SHP77 (cell line): ENCODE results near the gene THAP2.
"Not testable (repeated sequence)": the region's sequence is repeated elsewhere in the genome, so short reads cannot be mapped to it uniquely, and the experiment has no call there.

Experiments
- DNase-seq, 2 experiments: peaks; one replicate each; lab custom pipeline; 2025; lab: John Stamatoyannopoulos, UW

THAP2 gene

GRCh38 chr12:71662849-71663560 lies 1.1 kb upstream of the THAP2 start:
- DNase-seq = peak in 1 of 2 experiments; percentile 52

DNA sequence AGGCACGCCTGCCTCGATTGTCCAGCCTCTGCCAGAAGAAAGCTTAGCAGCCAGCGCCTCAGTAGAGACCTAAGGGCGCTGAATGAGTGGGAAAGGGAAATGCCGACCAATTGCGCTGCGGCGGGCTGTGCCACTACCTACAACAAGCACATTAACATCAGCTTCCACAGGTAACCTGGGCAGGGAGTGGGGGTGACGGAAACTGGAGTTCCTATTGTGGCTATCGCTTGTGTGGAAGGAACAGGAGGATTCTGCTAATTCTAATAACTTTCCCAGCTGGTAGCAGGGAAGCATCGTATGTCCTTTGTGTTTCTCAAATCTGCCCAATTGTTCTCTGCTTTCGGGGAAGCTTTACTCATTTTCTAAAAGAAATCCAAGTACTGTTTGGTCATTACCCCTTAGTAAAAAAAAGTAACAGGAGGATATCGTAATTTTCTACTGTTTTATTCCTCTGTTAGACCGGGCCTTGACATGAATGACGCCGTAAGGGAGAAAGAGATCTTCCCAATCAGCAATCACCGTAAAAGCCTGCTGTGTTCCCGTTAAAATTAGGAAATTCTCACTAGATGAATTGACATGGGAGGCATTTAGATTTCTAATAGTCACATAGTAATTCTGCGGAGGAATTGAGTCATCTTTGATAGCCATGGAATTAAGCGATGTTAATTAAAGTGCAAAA lies 449 bp downstream of the THAP2 start:
- peak in 1 of 2 experiments; percentile 69 for DNase-seq

DNA sequence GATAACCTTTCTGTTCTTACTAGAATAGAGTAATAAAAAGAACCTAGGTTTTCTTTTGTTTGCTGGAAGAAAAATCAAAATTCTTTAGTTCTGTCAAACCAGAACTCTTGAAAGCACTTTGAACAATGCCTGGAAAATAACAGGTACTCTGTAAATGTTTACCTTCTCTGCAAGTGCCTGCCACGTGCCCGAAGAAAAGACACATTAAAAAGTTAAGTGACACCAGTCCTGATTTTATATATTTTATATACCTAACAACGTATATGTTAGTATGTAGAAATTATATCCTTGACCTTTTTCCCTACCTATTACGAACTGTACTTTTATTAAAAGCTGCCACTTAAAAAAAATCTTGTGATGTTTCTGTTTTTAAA lies 976 bp downstream of the THAP2 start:
- no peak for DNase-seq

GRCh38 chr12:71666259-71666658 lies 2.2 kb downstream of the THAP2 start:
- no peak for DNase-seq

- no peak for DNase-seq
Measured at GRCh38 chr12:71671311-71671710, 7.2 kb downstream of the THAP2 start.

- DNase-seq = no peak
Measured at GRCh38 chr12:71671816-71672215, 7.7 kb downstream of the THAP2 start.

GRCh38 chr12:71682466-71682865 lies 18.4 kb downstream of the THAP2 start:
- no peak for DNase-seq

DNA sequence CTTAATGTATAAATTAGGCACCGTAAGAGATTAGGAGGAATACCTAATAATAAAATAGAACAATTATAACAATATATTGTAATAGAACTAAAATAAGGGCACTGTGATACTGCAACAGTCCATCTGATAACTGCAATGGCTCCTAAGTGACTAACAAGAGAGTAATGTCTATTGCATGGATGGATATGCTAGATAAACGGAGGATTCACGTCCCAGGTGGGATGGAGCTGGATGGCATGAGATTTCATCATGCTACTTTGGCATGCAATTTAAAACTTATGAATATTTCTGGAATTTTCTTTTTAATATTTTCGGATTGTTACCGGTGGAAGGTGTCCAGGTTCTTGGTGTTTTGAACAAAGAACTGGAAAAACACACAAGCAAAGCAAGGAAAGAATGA lies 19.5 kb downstream of the THAP2 start:
- no peak for DNase-seq

GRCh38 chr12:71684081-71684480 lies 20.0 kb downstream of the THAP2 start:
- no peak for DNase-seq

DNA sequence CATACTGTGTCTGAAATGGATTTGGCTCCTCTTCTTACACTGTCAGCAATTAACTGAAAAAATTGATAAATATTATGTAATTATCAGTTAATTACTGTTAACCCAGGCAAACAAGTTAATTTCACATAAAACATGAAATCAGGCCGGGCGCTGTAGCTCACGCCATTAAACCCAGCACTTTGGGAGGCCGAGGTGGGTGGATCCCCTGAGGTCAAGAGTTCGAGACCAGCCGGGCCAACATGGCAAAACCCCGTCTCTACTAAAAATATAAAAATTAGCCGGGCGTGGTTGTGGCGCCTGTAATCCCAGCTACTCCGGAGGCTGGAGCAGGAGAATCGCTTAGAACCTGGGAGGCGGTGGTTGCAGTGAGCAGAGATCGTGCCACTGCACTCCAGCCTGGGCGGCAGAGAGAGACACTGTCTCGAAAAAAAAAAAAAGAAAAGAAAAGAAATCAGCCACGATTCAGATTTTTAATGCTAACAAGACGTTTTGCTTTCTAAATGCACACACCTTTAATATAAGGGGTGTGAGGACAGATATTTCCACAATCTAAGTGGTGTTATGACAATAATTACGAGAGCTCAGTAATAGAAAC lies 21.3 kb downstream of the THAP2 start:
- DNase-seq = no peak

DNA sequence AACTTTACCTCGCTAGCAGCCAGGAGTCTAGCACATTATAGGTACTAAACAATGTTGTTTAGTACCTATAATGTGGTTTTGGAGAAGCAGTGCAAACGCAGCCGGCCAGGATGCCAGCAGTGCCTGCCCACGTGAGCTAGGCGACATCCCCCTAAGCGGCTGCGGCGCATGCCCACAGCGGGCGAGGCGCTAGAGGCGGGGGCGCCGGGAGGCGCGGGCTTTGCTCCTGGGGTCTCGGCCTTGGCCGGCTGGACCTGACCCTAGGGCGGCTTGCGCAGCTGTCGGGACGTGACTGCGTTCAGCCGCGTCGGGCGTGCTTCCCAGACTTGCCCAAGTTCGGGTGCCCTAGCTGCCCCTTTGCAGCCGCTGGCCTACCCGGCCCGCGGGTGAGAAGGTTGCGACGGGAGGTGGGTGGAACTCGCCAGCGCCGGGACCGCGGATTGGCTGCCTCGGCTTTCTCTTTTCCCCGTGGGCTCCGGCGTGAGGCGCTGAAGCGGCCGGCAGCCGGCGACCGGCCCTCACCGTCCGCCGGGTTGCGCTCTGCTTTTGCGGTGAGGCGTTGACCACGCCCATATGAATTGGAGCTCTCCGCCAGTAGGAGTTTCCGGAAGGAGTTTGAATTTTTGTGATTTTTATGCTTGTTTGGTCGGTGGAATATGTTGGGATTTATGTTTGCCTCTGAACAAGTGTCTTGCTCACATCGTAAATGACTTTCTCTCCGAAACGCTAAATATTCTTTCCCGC lies 22.0 kb downstream of the THAP2 start, which contains the start of gene TMEM19:
TSS of gene TMEM19 (plus strand) at position 169 of the 744 bp plus-strand sequence. CDS start 599 bp downstream, outside the sequence.
- DNase-seq = peak; percentile 82 to 90

- DNase-seq = no peak
Measured at GRCh38 chr12:71686658-71687025, 22.5 kb downstream of the THAP2 start.

- DNase-seq = not testable (repeated sequence)
Measured at GRCh38 chr12:71687172-71687571, 23.1 kb downstream of the THAP2 start.

DNA sequence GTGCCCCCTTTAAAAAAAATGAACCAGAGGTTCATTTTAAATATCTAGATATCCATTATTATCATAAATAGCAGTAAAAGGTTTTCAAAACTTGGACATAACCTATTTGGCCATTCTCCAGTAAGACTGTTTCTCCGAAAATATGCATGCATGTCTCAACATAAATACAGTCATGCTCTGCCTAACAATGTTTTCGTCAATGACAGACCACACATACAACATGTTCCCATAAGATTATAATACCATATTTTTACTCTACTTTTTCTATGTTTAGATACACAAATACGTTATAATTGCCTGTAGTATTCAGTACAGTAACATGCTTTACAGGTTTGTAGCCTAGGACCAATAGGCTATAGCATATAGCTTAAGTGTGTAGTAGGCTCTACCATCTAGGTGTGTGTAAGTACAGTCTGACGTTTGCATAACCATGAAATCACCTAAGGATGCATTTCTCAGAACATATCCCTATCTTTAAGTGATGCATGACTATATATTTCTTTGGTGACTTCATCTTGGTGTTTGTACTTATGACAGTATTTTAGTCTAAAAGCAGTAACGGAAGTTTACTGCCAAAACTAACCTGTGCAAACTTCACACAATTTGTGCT lies 25.0 kb downstream of the THAP2 start:
- DNase-seq = no peak

DNA sequence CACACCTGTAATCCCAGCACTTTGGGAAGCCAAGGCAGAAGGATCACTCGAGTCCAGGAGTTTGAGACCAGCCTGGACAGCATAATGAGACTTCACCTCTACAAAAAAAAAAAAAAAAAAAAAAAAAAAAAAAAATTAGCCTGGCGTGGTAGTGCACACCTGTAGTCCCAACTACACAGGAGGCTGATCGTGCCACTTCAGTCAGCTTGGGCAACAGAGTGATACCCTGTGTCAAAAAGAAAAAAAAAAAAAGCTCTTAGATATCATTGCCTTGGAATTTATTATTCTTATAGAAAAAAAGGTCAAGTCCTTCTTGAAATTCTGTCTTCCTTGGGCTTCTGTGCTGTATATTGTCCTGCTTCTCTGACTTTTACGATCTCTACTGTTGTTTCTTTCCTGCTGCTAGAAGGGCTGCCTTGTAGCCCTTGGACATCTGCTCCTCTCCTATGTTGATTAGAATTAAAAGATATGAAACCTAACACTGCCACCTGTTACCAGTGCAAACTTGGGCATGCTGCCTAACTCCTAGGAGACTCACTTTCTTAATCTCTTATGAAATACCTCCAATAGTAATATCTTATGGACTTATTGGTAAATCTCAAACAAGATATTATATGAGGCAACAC lies 27.5 kb downstream of the THAP2 start:
- no peak for DNase-seq

GRCh38 chr12:71693126-71693525 lies 29.0 kb downstream of the THAP2 start:
- DNase-seq = no peak

GRCh38 chr12:71693651-71694050 lies 29.6 kb downstream of the THAP2 start:
- DNase-seq = not testable (repeated sequence)

DNA sequence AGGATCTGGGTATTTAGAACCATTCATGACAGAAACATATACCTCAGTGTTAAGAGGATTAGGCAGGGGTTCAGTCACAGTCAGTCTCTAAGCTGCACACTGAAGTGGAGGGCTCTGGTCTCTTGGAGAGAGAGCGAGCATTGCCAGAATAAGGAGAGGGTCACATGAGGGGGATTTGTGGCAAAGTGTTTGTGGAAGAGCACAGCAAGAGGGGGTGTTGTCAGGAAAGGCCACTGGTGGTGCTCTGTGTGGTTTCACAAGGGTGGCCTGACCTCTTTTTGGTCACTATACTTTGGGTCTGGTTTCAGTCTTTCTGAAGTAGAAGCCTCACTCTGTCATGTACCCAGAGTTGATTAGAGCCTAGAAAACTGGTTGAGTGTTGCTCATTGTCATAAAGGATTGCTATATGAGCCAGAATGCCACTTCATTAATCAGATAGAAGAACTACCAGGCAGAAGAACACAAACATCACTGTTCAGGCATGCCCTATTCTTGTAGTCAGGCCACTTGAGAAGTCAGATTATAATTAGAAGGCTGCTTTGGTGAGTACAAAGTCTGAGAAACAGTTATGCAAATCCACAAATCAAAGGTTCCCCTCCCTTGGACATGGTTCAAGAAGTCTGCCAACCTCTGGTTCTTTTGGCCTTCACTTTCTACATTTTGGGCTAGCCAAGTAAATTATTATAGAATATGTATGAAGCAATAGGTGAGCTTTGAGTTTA lies 30.2 kb downstream of the THAP2 start:
- DNase-seq = no peak

- no peak for DNase-seq
Measured at GRCh38 chr12:71695782-71696181, 31.7 kb downstream of the THAP2 start.

DNA sequence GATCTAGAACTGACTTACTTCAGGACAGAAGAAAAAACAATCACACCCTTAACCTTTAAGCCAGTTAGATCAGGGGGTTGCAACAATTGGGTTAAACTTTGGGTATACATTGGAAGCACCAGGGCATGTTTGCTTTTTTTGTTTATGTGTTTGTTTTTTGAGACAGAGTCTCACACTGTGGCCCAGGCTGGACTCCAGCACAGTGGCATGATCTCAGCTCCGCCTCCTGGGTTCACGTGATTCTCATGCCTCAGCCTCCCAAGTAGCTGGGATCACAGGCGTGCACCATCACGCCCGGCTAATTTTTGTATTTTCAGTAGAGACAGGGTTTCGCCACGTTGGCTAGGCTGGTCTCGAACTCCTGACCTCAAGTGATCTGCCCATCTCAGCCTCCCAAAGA lies 38.1 kb downstream of the THAP2 start:
- not testable (repeated sequence) for DNase-seq

- no peak for DNase-seq
Measured at GRCh38 chr12:71702590-71702989, 38.5 kb downstream of the THAP2 start.
